HG02798 (cell line): ENCODE measurements around the gene SEPSECS.

Source experiments
- ATAC-seq: cut with Tn5 transposase; IDR thresholded peaks from one replicate; pipeline ENCODE4 v1.9.1; 2021; ENCODE audit warnings: mild to moderate bottlenecking; ENCODE audit not compliant: unreplicated experiment, poor library complexity

Gene SEPSECS

DNA sequence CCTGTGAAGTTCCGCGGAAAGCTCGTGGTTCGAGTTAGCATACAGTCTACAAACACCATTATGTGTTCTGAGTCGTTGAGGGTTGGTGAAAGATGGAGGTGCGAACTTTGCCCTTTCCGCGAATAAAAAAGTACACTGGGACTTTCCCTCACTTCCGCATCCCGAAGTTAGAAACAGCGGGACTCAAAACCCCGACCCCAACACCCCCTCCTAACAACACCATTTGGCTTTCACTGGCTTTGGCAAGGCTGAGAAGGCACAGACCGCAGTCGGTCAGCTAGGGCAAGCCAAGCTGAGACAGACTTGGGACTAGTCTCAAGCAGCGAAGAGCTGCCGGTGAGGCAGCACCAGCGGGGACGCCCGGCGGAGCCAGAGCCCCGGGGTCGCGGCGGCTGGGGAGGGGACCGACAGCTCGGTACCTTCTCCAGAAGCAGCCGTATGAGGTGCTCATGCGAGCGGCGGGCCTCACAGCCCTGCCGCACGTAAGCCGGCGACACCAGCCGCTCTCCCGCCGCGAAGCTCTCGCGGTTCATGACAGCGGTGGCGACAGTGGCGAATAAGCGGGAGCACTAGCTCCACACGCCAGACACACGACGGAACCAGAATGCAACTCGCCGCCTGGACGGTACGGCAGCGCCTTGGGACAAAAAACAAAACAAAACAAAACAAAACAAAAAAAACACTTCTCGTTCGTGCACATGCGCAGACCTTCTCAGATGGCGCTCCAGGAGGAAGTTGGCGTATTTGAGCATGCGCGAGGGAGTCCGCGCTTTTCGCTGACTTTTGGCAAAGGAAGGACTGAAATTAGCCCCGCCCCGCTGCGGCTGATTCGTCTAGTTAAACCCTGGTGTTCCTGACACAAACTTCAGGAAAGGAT, at the start of gene SEPSECS:
TSS of gene SEPSECS (minus strand) at position 613 of the 877 bp plus-strand sequence. CDS start at position 533, 80 bp downstream.
- ATAC-seq: peak; percentile 86

DNA sequence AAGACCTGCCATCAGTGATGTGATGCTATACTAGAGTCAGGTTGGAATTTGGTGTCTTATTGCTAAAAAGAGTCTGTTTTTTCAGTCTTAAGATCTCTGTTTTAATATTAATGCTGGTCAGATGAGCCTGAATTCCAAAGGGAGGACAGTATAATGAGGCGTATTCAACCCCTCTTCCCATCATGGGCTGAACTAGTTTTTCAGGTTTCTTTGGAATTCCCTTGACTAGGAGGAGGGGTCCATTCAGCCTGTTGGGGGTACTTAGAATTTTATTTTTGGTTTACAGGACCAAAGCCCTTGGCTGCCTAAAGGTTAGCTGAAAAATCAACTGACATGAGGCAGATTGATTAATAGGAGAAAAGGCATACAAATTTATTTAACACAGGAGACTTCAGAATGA, 49.5 kb upstream of the SEPSECS start:
- no peak for ATAC-seq

DNA sequence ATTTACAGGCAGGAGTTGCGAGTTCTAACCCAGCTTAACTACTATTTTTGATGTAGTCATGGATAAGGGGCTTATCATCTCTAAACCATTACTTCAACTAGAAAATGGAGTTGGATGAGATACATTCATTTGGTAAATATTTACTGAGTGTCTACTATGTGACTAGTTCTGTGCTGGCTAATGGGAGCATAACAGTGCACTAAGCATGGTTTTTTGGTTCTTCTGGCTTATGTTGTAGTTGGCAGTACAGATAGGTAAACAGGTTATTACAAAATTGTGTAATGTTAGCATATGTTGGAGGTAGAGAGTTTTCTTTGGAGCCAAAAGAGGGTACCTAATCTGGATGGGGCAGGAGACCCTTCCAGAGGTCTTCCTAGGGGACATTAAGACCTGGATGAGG, 47.7 kb upstream of the SEPSECS start:
- ATAC-seq: no peak

- ATAC-seq: no peak
Measured at GRCh38 chr4:25198713-25199112, 38.5 kb upstream of the SEPSECS start.

DNA sequence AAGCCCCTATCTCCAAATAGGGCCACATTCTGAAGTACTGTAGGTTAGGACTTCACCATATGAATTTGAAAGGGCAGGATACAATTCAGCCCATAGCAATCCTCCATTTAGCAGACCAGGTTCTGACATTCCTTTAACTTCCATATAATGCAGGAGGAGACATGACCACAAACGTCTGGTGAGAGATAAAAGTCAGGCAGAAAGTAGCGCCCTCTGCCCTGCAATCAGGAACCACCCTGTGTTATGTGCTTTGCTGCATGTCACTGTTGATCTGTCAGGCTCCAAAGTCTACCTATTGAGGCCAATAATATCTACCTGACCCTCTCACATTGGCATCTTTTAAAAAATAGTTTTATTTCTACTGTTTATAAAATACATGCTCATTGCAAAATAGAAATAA, 30.2 kb upstream of the SEPSECS start:
- ATAC-seq: no peak

DNA sequence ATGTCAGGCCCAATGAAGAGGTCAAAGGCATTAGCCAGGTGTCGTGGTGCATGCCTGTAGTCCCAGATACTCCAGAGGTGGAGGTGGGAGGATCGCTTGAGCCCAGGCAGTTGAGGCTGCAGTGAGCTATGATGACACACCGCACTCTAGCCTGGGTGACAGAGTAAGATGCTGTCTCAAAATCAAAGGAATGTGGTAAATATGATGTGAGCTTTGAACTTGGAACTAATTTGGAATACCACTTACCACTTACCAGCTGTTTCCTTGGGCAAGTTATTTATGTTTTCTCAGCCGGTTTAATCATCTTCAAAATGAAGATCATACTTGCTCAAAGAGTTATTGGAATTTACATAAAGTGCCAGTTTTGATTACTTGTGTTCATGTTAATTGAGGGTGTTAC, 23.8 kb upstream of the SEPSECS start:
- no peak for ATAC-seq

- ATAC-seq: no peak
Measured at GRCh38 chr4:25182937-25183336, 22.7 kb upstream of the SEPSECS start.

DNA sequence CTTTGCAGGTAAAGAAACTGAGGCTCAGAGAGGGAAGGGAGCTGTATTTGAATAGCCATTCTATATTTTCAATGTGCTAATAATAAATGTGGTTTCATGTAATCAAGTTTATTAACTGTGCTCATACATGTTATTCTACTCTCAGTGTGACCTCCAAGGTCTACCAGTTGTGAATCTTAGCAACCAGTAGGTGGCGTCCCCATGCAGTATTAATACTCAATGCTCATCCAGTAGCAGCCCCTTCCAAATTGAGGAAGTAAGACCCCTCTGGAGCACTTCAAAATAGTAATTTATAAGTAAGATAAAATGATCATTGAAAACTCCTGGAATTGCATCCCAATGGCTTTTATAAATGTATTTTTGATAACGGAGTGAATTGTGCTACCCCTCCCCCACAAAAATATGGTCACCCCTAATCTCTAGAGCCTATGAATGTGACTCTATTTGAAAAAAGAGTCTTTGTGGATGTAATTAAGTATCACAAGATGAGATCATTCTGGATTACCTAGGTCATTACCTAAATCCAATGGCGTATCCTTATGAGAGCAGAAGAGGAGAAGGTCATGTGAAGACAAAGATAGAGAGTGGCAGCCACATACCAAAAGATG, 20.4 kb upstream of the SEPSECS start:
- peak; percentile 88 for ATAC-seq

DNA sequence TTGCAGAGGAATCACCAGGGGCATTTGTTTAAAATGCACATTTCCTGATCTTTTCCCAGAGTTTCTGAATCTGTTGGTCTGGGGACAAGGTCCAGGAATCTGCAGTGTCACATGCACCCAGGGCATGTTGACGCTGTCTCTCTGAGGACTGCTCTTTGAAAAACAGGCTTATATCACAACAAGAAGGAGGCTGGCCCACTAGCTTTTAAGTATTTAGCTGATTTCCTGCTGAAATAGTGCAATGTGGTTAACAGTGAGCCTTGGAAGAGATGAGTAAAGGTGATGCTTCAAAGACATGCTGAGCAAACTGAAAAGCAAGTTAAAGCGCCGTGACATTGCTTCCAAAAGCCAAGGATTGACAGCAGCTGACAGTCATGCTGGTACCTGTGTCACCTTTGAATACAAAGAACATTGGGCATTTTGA, 18.6 kb upstream of the SEPSECS start:
- ATAC-seq: no peak

DNA sequence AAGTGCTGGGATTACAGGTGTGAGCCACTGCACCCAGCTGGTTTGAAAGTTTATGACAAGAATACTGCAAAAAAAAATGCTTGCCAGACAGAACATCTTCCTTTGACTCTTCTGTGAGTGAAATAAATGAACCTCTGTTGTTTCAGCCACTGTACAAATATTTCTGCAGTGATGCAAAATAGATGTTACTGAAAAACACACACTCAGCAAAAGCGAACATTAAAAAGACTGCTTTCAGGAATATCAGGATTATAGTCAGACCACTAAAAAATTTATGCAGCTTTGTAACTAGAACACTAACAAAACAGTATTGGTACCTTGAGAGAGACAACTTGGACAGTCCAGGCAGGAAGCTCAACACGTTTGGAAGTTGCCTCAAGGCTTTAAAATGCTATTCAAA, 16.9 kb upstream of the SEPSECS start:
- no peak for ATAC-seq

DNA sequence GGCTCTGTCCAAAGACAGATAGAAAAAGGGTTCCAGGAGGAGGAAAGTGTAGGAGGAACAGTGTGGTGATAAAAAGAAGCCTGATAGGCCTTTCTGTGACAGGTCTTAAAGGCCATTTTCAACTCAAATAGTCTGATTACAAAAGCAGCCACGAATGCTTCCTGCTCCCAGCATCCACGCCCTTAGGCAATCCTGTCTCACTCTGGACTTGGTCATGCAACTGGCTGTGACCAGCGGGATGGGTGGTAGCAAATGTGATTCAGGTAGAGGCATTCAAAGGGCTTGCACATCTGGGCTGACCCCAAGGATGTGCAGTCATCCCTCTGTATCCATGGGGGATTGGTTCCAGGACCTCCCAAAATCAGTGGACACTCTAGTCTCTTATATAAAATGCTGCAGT, 14.4 kb upstream of the SEPSECS start:
- no peak for ATAC-seq

GRCh38 chr4:25172961-25173915, 13.0 kb upstream of the SEPSECS start:
- no peak for ATAC-seq

DNA sequence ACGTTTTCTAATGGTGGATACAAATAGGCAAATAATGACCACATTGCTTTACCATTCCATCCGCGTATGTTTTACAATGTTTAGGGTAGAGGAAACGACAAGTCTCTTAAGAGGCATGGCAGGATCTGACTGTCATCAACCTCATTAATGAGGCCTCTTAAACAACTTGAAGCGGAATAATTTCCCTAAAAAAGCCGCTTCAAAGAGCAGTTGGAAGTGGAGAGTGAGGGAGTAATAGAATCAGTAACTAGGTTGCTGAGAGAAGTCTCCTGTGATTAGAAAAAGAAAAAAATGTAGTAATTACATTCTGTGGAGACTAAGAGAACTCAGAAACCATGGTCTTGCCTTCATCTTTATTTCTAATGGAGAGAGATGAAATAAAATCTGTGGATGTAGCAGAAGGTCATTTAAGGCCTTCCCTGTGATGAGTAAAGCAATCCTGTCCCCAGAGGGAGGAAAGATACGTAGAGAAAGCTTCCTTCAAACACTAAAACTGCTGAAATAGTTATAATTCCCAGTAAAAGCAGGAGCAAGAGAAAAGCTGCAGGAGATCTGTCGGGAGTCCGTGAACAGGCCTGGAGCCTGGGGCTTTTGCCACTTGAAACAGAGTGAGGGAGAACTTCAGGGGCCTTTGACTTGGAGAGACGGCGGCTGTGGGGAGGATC, 11.1 kb upstream of the SEPSECS start:
- ATAC-seq: no peak

DNA sequence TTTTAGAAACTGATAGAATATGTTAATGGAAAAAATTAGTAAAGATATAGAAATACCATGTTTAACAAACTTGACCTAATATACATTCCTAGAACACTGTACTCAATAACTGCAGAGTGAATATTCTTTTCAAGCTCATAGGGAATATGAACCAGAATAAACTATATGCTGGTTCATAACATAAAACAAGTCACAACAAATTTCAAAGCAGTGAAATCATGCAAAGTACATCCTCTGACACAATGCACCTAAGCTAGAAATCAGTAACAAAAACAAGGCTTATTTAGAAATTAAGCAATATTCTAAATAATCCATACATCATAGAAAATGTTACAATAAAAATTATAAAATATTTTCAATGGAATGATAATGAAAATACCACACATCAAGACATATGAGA, 9.2 kb upstream of the SEPSECS start:
- no peak for ATAC-seq

DNA sequence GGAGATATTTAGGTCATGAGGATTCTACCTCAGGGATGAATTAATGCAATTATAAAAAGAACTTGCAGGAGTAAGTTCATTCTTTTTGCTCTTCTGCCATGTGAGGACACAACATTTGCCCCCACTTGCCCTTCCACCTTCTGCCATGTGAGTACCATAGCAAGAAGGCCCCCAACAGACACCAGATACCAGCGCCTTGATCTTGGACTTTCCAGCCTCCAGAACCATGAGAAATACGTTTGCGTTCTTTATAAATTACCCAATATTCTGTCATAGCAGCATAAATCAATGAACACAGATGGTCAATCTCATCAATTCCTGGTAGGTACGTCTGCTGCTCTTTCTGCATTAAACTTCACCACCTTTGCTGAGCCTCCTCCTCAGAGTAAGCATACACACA, 5.7 kb upstream of the SEPSECS start:
- ATAC-seq: no peak

- no peak for ATAC-seq
Measured at GRCh38 chr4:25163196-25163595, 2.9 kb upstream of the SEPSECS start.

DNA sequence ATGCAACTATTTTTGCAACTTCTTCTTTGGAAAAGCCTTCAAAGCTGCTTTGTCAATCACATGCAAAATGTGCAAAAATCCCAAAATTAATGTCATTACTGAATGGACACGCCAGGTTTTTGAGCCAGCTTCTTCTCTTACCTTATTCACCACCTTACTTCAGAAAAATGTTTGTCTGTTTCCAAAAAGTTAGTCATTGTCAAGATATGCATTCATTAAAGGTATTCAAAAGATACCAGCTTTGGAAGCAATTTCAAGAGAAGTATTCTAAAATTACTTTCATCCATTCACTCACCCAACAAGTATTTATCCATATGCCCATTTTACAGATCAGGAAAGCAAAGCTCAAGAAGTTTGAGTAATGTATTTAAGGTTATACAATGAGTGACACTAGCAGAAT, 2.3 kb upstream of the SEPSECS start:
- ATAC-seq: no peak

DNA sequence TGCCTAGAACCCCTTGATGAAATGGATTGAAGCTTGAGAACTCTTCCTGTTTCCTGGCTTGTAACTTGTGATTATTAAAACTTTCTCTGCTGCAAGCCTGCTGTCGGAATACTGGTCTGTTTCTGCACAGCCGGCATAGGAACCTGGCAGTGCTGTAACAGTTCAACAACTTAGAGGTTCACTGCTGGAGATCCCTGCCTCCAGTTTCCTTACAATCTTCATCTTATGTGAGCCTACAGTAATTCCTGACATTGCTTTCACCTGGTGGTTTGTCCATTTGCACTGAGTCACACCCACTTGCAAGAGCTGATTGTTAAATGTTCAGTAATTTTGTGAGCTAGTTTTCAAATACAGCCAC, 1.3 kb upstream of the SEPSECS start:
- ATAC-seq: no peak

DNA sequence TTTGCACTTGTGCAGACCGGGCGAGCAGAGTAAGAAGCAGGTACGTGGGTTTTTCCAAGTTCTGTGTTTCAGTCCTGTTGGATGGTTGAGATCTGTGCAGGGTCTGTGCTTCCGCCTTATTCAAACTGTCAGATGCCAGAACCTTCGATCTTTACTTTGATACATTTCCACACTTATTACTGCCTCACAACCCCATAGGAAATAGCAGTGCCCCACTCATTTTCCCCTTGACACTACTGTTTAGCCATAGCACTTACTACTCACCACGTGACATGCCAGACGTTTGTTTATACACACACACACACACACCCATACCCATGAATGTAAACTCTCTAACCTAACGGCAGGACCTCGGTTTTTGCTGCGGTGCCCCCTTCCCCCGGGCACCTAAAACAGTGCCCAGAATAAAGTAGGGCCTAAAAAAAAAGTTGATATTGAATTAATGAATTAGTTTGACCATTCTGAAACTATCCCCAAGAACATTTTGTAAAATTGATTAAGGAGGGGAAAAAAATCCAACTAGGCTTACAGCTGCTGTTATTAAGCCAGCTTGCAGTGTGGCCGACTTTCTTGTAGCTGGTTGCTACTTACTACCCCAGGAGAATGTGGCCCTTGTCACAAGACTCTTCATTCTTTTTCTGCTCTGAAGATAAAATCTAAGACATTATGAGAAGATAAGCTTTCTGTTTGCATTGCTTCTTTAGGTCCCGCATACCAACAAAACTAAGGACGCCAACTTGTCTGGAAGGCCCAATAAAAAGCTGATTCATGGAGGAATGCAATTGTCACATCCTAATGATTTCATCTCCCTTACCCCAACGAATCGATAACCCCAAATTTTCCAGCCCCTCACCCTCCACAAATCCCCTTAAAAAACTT, 704 bp upstream of the SEPSECS start:
- ATAC-seq: peak; percentile 25
